Omental fat pad (tissue), 4 donors: ENCODE measurements around the gene BCL2A1. TPM values are rescaled to one million over a fixed set of nuclear protein-coding genes. Genes with fewer than 3 reads are reported as not detected.

Experiments
- ATAC-seq: fragments of 150-250 bp; one replicate; pipeline ENCODE4 v1.9.1; 2016; ENCODE audit warnings: mild to moderate bottlenecking, moderate library complexity; ENCODE audit not compliant: low FRiP score
- DNase-seq: peaks from one replicate; pipeline ENCODE4 v3.0.0-alpha.2; 2019; ENCODE audit warnings: low spot score
- total RNA-seq, 4 donors: library from RNA; depleted of rRNA; stranded (reverse); fragments of >200 nt; gene quantifications; one replicate each; pipeline ENCODE4 v1.1.0, GENCODE V29; 2016
- TF ChIP-seq, protein P1 (sequence below), 3 donors: fragments of 450-650 bp; IDR thresholded peaks; one replicate each; pipeline ENCODE4 v1.5.1; 2016 to 2017; ENCODE audit warnings: antibody characterized with exemption in 3 of 3, mild to moderate bottlenecking in 3 of 3, moderate library complexity in 2 of 3

BCL2A1 gene
- total RNA-seq, 4 donors from 2014 or later = 1.8 to 20.4 (median 16.1) TPM

DNA sequence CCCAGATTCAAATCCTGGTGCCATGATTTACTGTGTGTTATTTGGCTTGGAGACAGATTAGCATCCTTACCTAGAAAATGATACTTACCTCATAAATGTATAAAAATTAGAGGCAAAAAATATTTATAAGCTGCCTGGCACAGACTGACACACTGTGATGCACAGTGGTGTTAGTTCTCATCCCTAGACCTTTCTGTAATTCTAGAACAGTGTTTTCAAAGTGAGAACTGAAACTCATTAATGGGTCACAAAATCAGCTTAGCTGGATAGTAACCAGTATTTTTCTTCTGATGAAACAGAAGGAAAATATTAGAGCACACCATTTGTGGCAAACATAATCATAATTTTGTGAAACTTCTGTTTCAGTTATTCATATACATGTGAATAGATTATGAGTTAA, 56.3 kb downstream of the BCL2A1 start:
- TF ChIP-seq, protein P1, sequence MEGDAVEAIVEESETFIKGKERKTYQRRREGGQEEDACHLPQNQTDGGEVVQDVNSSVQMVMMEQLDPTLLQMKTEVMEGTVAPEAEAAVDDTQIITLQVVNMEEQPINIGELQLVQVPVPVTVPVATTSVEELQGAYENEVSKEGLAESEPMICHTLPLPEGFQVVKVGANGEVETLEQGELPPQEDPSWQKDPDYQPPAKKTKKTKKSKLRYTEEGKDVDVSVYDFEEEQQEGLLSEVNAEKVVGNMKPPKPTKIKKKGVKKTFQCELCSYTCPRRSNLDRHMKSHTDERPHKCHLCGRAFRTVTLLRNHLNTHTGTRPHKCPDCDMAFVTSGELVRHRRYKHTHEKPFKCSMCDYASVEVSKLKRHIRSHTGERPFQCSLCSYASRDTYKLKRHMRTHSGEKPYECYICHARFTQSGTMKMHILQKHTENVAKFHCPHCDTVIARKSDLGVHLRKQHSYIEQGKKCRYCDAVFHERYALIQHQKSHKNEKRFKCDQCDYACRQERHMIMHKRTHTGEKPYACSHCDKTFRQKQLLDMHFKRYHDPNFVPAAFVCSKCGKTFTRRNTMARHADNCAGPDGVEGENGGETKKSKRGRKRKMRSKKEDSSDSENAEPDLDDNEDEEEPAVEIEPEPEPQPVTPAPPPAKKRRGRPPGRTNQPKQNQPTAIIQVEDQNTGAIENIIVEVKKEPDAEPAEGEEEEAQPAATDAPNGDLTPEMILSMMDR (IDR thresholded peaks at IDR 0.05) = no peak
- DNase-seq (no peak), ATAC-seq (no peak)

Other genes with a start within 250 kb of the BCL2A1 start
- gene MTHFS, start 74.2 kb downstream of the BCL2A1 start, total RNA-seq = 10 to 100 TPM; 20.8 to 35.3 (median 28.6) TPM
- 100 to 1,000 TPM in 2 of 4 donors, 10 to 100 TPM in 2; 85.1 to 151 (median 120) TPM for gene ZFAND6, start 88.5 kb upstream of the BCL2A1 start, total RNA-seq
- gene FAH, start 181.8 kb upstream of the BCL2A1 start, total RNA-seq = 100 to 1,000 TPM in 1 of 4 donors, 10 to 100 TPM in 3; 52.7 to 109 (median 83.0) TPM